Upper lobe of right lung (tissue), 1 donor: ENCODE measurements around the gene WNT10A. TPM values are rescaled to one million over a fixed set of nuclear protein-coding genes. Genes with fewer than 3 reads are reported as not detected.
"Not testable (repeated sequence)": the region's sequence is repeated elsewhere in the genome, so short reads cannot be mapped to it uniquely, and the experiment has no call there.

Experiments used
- ATAC-seq: fragments of 200-7000 bp; cut with Tn5 transposase; one replicate; pipeline ENCODE4 v1.9.1; 2020; ENCODE audit warnings: mild to moderate bottlenecking, moderate library complexity
- DNase-seq: peaks from one replicate; pipeline ENCODE4 v3.0.0-alpha.2; 2020
- H3K27ac ChIP-seq: fragments of 200-600 bp; one replicate; pipeline ENCODE4 v1.8.0; 2022
- H3K27me3 ChIP-seq: fragments of 200-600 bp; one replicate; pipeline ENCODE4 v1.8.0; 2022; ENCODE audit warnings: mild to moderate bottlenecking
- H3K36me3 ChIP-seq: fragments of 200-600 bp; one replicate; pipeline ENCODE4 v1.8.0; 2022
- H3K4me1 ChIP-seq: fragments of 200-600 bp; one replicate; pipeline ENCODE4 v1.8.0; 2022
- H3K4me3 ChIP-seq: fragments of 200-600 bp; one replicate; pipeline ENCODE4 v1.8.0; 2022; ENCODE audit warnings: mild to moderate bottlenecking
- H3K9me3 ChIP-seq: fragments of 200-600 bp; one replicate; pipeline ENCODE4 v1.8.0; 2022
- CTCF ChIP-seq: fragments of 200-600 bp; IDR thresholded peaks from one replicate; pipeline ENCODE4 v1.8.0; 2022; ENCODE audit warnings: antibody characterized with exemption
- intact Hi-C: fragments of 100-400 bp; cut with DNase I; formaldehyde crosslinking; loops from one replicate; pipeline ENCODE4 v1.11.0; 2022
- total RNA-seq: library from RNA; stranded (reverse); fragmentation: NEBNext Ultra II Directional; extraction: Animal tissue kit (Norgen Biotek cat#: 25700); gene quantifications from one replicate; pipeline ENCODE4 v1.2.1, GENCODE V29; 2021
- donor health status: DM: no; HTN: yes; CAD: no; lungs with severe emphysema.

Gene WNT10A
- total RNA-seq, 1 donor from 2014 or later, result 0.90 TPM

- H3K4me3 ChIP-seq, result no peak overlapping the region
- no peaks in the 10 kb centered on the region for H3K9me3 ChIP-seq
- no peaks in the 10 kb centered on the region for H3K4me1 ChIP-seq
- intact Hi-C loops, result no loop called here
- H3K36me3 ChIP-seq, result no peaks in the 10 kb centered on the region
- DNase-seq (no peak), ATAC-seq (no peak)
- TF ChIP-seq CTCF, result no peak
- H3K27me3 ChIP-seq, result no peaks in the 10 kb centered on the region
- no peak overlapping the region for H3K27ac ChIP-seq
These were observed 46.0 kb upstream of the WNT10A start for GRCh38 chr2:218834685-218835084.

GRCh38 chr2:218837495-218837894 lies 43.2 kb upstream of the WNT10A start:
- DNase-seq (no peak), ATAC-seq (no peak)
- no peak for TF ChIP-seq CTCF
- no peak overlapping the region for H3K4me3 ChIP-seq
- no peaks in the 10 kb centered on the region for H3K36me3 ChIP-seq
- H3K27me3 ChIP-seq, result no peaks in the 10 kb centered on the region
- no peak overlapping the region for H3K27ac ChIP-seq
- intact Hi-C loops, result no loop called here
- no peaks in the 10 kb centered on the region for H3K9me3 ChIP-seq
- no peaks in the 10 kb centered on the region for H3K4me1 ChIP-seq

- no peak overlapping the region for H3K4me3 ChIP-seq
- no peak for DNase-seq
- H3K36me3 ChIP-seq, result no peaks in the 10 kb centered on the region
- no peaks in the 10 kb centered on the region for H3K9me3 ChIP-seq
- ATAC-seq, result peak; percentile 81
- H3K27ac ChIP-seq, result no peak overlapping the region
- TF ChIP-seq CTCF, result no peak
- intact Hi-C loops, result no loop called here
- H3K4me1 ChIP-seq, result no peaks in the 10 kb centered on the region
- no peaks in the 10 kb centered on the region for H3K27me3 ChIP-seq
These were observed 41.2 kb upstream of the WNT10A start for GRCh38 chr2:218839430-218839829.

- intact Hi-C loops, result no loop called here
- Histone ChIP-seq H3K9me3 (no peaks in the 10 kb centered on the region), H3K27ac (no peak overlapping the region), H3K4me3 (no peak overlapping the region), H3K27me3 (no peaks in the 10 kb centered on the region), H3K36me3 (no peaks in the 10 kb centered on the region), H3K4me1 (no peaks in the 10 kb centered on the region)
- no peak for TF ChIP-seq CTCF
- DNase-seq (no peak), ATAC-seq (no peak)
These were observed 40.8 kb upstream of the WNT10A start for GRCh38 chr2:218839888-218840287.

- H3K4me1 ChIP-seq, ATAC-seq, H3K9me3 ChIP-seq, H3K4me3 ChIP-seq, H3K27me3 ChIP-seq, H3K27ac ChIP-seq, DNase-seq, H3K36me3 ChIP-seq, intact Hi-C loops: not testable (repeated sequence)
These were observed 36.3 kb upstream of the WNT10A start for GRCh38 chr2:218844334-218844733.

GRCh38 chr2:218846963-218847362 lies 33.7 kb upstream of the WNT10A start:
- ATAC-seq, intact Hi-C loops, DNase-seq, H3K4me1 ChIP-seq, H3K36me3 ChIP-seq, H3K4me3 ChIP-seq, H3K27ac ChIP-seq, H3K9me3 ChIP-seq: not testable (repeated sequence)
- peaks cover 26% of the 10 kb centered on the region for H3K27me3 ChIP-seq

- no peak for ATAC-seq
- TF ChIP-seq CTCF, result no peak
- DNase-seq, result no peak
- Histone ChIP-seq H3K9me3 (no peaks in the 10 kb centered on the region), H3K4me1 (no peaks in the 10 kb centered on the region), H3K36me3 (no peaks in the 10 kb centered on the region), H3K4me3 (no peak overlapping the region), H3K27ac (no peak overlapping the region), H3K27me3 (peaks cover 43% of the 10 kb centered on the region)
- intact Hi-C loops, result no loop called here
These were observed 30.9 kb upstream of the WNT10A start for GRCh38 chr2:218849721-218850120.
